Nephron progenitor cell (in vitro differentiated cells): ENCODE data around the gene MBTD1.
"Not testable (repeated sequence)": the region's sequence is repeated elsewhere in the genome, so short reads cannot be mapped to it uniquely, and the experiment has no call there.

ENCODE experiments used
- DNase-seq: peaks from one replicate; pipeline ENCODE4 v3.0.0; 2021
- H3K27ac Mint-ChIP-seq: 2 replicates; pipeline ENCODE4 v1.8.0; 2021; ENCODE audit warnings: mild to moderate bottlenecking, moderate library complexity, mixed read lengths
- H3K27me3 Mint-ChIP-seq: 2 replicates; pipeline ENCODE4 v1.8.0; 2021; ENCODE audit warnings: mild to moderate bottlenecking, low read depth, mixed read lengths; ENCODE audit not compliant: poor library complexity
- H3K36me3 Mint-ChIP-seq: 2 replicates; pipeline ENCODE4 v1.8.0; 2021; ENCODE audit warnings: low read depth, mixed read lengths
- H3K4me1 Mint-ChIP-seq: 2 replicates; pipeline ENCODE4 v1.8.0; 2021; ENCODE audit warnings: mixed read lengths
- H3K4me3 Mint-ChIP-seq: 2 replicates; pipeline ENCODE4 v1.8.0; 2021; ENCODE audit warnings: mild to moderate bottlenecking, moderate library complexity, mixed read lengths
- H3K9me3 Mint-ChIP-seq: 2 replicates; pipeline ENCODE4 v1.8.0; 2021; ENCODE audit warnings: mild to moderate bottlenecking, moderate library complexity, mixed read lengths
- TF ChIP-seq, protein P1 (sequence below): fragments of 200-600 bp; sonication (generic); IDR thresholded peaks from 2 replicates; pipeline ENCODE4 v1.5.0; 2021; ENCODE audit warnings: antibody characterized with exemption

Gene MBTD1

DNA sequence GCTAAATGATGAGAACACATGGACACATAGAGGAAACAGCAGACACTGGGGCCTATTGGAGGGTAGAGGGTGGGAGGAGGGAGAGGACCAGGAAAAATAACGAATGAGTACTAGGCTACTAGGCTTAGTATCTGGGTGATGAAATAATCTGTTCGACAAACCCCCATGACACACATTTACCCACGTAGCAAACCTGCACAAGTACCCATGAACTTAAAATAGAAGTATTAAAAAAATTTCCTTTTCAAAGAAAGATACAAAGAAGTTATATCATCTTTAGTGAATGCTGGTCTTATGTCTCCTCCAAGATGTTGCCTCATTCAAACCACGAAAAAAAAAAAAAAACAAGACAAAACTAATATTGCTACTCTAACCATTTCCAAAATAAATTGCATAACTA, 31.7 kb downstream of the MBTD1 start:
- peaks cover 3% of the 10 kb centered on the region for H3K27me3 Mint-ChIP-seq
- no peak overlapping the region for H3K4me3 Mint-ChIP-seq
- no peak for DNase-seq
- H3K4me1 Mint-ChIP-seq: peaks cover 7% of the 10 kb centered on the region
- TF ChIP-seq, protein P1, sequence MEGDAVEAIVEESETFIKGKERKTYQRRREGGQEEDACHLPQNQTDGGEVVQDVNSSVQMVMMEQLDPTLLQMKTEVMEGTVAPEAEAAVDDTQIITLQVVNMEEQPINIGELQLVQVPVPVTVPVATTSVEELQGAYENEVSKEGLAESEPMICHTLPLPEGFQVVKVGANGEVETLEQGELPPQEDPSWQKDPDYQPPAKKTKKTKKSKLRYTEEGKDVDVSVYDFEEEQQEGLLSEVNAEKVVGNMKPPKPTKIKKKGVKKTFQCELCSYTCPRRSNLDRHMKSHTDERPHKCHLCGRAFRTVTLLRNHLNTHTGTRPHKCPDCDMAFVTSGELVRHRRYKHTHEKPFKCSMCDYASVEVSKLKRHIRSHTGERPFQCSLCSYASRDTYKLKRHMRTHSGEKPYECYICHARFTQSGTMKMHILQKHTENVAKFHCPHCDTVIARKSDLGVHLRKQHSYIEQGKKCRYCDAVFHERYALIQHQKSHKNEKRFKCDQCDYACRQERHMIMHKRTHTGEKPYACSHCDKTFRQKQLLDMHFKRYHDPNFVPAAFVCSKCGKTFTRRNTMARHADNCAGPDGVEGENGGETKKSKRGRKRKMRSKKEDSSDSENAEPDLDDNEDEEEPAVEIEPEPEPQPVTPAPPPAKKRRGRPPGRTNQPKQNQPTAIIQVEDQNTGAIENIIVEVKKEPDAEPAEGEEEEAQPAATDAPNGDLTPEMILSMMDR: no peak
- peaks cover 52% of the 10 kb centered on the region for H3K36me3 Mint-ChIP-seq
- H3K9me3 Mint-ChIP-seq: no peaks in the 10 kb centered on the region
- no peak overlapping the region for H3K27ac Mint-ChIP-seq

GRCh38 chr17:51225523-51225922, 34.3 kb downstream of the MBTD1 start:
- H3K27ac Mint-ChIP-seq, H3K9me3 Mint-ChIP-seq, H3K4me1 Mint-ChIP-seq, DNase-seq, H3K4me3 Mint-ChIP-seq, H3K27me3 Mint-ChIP-seq: not testable (repeated sequence)
- H3K36me3 Mint-ChIP-seq: peaks cover 64% of the 10 kb centered on the region

GRCh38 chr17:51224402-51225262, 35.2 kb downstream of the MBTD1 start:
- H3K27ac Mint-ChIP-seq: peak overlapping the region; percentile 21

GRCh38 chr17:51221322-51221721, 38.5 kb downstream of the MBTD1 start:
- H3K27ac Mint-ChIP-seq: no peak overlapping the region
- TF ChIP-seq, protein P1: no peak
- no peaks in the 10 kb centered on the region for H3K4me1 Mint-ChIP-seq
- H3K9me3 Mint-ChIP-seq: no peaks in the 10 kb centered on the region
- peaks cover 3% of the 10 kb centered on the region for H3K27me3 Mint-ChIP-seq
- H3K36me3 Mint-ChIP-seq: peaks cover 75% of the 10 kb centered on the region
- no peak overlapping the region for H3K4me3 Mint-ChIP-seq
- DNase-seq: no peak

More at GRCh38 chr17:51224402-51225262, 35.2 kb downstream of the MBTD1 start:
- Mint-ChIP-seq H3K9me3 (no peaks in the 10 kb centered on the region), H3K4me1 (no peaks in the 10 kb centered on the region), H3K4me3 (no peak overlapping the region), H3K36me3 (peaks cover 65% of the 10 kb centered on the region), H3K27me3 (peaks cover 3% of the 10 kb centered on the region)
- no peak for DNase-seq
- TF ChIP-seq, protein P1: no peak

- Mint-ChIP-seq H3K36me3 (peaks cover 64% of the 10 kb centered on the region), H3K4me3 (no peak overlapping the region), H3K27ac (peak overlapping the region; percentile 22), H3K27me3 (no peaks in the 10 kb centered on the region), H3K9me3 (no peaks in the 10 kb centered on the region), H3K4me1 (no peaks in the 10 kb centered on the region)
- no peak for DNase-seq
- TF ChIP-seq, protein P1: no peak
These were observed 41.9 kb downstream of the MBTD1 start for GRCh38 chr17:51217946-51218345.

GRCh38 chr17:51214920-51215319, 44.9 kb downstream of the MBTD1 start:
- Mint-ChIP-seq H3K4me3 (no peak overlapping the region), H3K36me3 (peaks cover 58% of the 10 kb centered on the region), H3K9me3 (no peaks in the 10 kb centered on the region), H3K27me3 (no peaks in the 10 kb centered on the region), H3K27ac (no peak overlapping the region), H3K4me1 (no peaks in the 10 kb centered on the region)
- DNase-seq: no peak
- TF ChIP-seq, protein P1: no peak
